RWPE2 (cell line): ENCODE measurements around the gene TRIM24.
A peak's percentile ranks its signal among the peaks of the same experiment; 100 is the strongest.
"Not testable (repeated sequence)": the region's sequence is repeated elsewhere in the genome, so short reads cannot be mapped to it uniquely, and the experiment has no call there.

ENCODE experiments used
- ATAC-seq: fragments of 200-7000 bp; cut with Tn5 transposase; 3 replicates; pipeline ENCODE4 v1.9.1; 2021; ENCODE audit warnings: low read depth
- DNase-seq: peaks from one replicate; pipeline ENCODE4 v3.0.0-alpha.2; 2020; ENCODE audit warnings: low spot score
- H3K27ac ChIP-seq: fragments of 450-650 bp; 2 replicates; pipeline ENCODE4 v1.5.1; 2017; ENCODE audit warnings: mild to moderate bottlenecking; ENCODE audit not compliant: poor library complexity, severe bottlenecking
- H3K27me3 ChIP-seq: fragments of 250-450 bp; sonication (Bioruptor Pico); 2 replicates; pipeline ENCODE4 v1.5.1; 2021; ENCODE audit warnings: mild to moderate bottlenecking, moderate library complexity; ENCODE audit not compliant: insufficient read depth, poor library complexity, severe bottlenecking
- H3K36me3 ChIP-seq: fragments of 250-450 bp; sonication (Bioruptor Pico); 2 replicates; pipeline ENCODE4 v1.5.1; 2020; ENCODE audit warnings: low read depth, mild to moderate bottlenecking, moderate library complexity
- H3K4me1 ChIP-seq: fragments of 250-450 bp; sonication (Bioruptor Pico); 2 replicates; pipeline ENCODE4 v1.5.1; 2021; ENCODE audit warnings: mild to moderate bottlenecking, moderate library complexity; ENCODE audit not compliant: insufficient read depth, poor library complexity, severe bottlenecking
- H3K4me3 ChIP-seq: fragments of 250-450 bp; sonication (Bioruptor Pico); 2 replicates; pipeline ENCODE4 v1.5.1; 2021; ENCODE audit warnings: mild to moderate bottlenecking, moderate library complexity; ENCODE audit not compliant: severe bottlenecking
- H3K9me3 ChIP-seq: fragments of 250-450 bp; sonication (Bioruptor Pico); 2 replicates; pipeline ENCODE4 v1.5.1; 2021; ENCODE audit warnings: mild to moderate bottlenecking, moderate library complexity; ENCODE audit not compliant: severe bottlenecking
- CTCF ChIP-seq: fragments of 450-650 bp; IDR thresholded peaks from one replicate; pipeline ENCODE4 v1.5.1; 2017; ENCODE audit warnings: mild to moderate bottlenecking, moderate library complexity; ENCODE audit not compliant: poor library complexity, severe bottlenecking

TRIM24 gene

DNA sequence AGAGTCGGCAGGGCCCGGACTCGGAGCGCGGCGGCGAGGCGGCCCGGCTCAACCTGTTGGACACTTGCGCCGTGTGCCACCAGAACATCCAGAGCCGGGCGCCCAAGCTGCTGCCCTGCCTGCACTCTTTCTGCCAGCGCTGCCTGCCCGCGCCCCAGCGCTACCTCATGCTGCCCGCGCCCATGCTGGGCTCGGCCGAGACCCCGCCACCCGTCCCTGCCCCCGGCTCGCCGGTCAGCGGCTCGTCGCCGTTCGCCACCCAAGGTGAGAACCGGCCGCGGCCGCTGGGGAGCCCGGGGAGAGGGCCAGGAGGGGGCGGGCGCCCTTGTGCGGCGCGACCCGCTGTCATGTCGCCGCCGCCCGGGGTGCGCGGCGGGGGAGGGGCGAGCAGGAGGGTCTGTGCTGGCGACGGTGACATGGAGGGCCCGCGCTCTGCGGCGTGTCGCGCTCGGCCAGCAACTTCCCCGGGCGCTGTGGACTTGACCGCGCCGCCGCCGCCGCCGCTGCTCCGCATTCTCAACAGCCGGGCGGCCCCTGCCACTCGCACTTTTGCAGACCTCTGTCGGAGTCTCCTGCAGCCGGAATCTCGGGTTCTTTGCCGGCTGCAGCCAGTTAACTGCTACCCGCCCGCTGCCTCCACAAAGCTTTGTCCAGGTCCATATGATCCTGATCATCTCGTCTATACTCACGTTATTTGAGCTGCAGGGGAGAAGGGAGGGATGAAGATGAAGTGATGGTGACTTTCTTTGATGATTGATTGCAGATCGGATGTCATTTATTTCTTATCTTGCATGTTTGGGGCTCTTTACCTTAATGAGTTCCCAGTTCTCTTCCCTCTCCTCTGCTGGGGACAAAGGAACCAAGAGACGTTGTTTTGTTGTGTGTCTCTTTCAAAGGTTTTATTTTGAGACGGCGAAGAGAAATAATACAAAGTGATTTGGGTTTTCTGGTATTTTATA is 869 bp downstream of the TRIM24 start:
- Histone ChIP-seq H3K36me3 (no peaks in the 10 kb centered on the region), H3K27ac (peak overlapping the region; percentile 82), H3K9me3 (no peaks in the 10 kb centered on the region), H3K4me1 (no peaks in the 10 kb centered on the region), H3K4me3 (peak overlapping the region; percentile 55), H3K27me3 (no peaks in the 10 kb centered on the region)
- ATAC-seq (peak; percentile 23), DNase-seq (no peak)
- no peak for TF ChIP-seq CTCF

- not testable (repeated sequence) for ATAC-seq, H3K4me1 ChIP-seq, H3K27me3 ChIP-seq, DNase-seq, H3K4me3 ChIP-seq, H3K27ac ChIP-seq, H3K9me3 ChIP-seq, H3K36me3 ChIP-seq
These were observed 3.2 kb downstream of the TRIM24 start for GRCh38 chr7:138463291-138463618.

DNA sequence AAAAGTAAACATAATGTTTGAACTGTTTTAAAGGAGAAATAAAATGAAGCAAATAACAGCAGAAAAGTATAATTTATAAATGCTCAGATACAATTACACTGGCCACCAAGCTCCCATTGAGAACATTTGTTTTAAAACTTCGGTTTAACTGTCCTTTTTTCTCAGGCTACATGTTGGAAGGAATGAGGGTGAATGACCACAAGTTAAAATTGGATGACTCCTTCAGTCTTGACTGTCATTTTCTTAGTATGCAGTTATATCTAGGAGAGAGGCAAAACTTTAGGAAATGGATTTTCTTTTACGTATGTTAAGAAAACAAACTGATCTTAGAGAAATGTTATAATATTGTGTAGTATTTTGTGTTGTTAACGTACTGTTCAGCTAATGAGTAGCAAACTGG is 5.0 kb downstream of the TRIM24 start:
- Histone ChIP-seq H3K27me3 (no peaks in the 10 kb centered on the region), H3K4me3 (no peak overlapping the region), H3K4me1 (no peaks in the 10 kb centered on the region), H3K36me3 (no peaks in the 10 kb centered on the region), H3K9me3 (no peaks in the 10 kb centered on the region), H3K27ac (no peak overlapping the region)
- no peak for DNase-seq
- ATAC-seq, result no peak
- no peak for TF ChIP-seq CTCF

DNA sequence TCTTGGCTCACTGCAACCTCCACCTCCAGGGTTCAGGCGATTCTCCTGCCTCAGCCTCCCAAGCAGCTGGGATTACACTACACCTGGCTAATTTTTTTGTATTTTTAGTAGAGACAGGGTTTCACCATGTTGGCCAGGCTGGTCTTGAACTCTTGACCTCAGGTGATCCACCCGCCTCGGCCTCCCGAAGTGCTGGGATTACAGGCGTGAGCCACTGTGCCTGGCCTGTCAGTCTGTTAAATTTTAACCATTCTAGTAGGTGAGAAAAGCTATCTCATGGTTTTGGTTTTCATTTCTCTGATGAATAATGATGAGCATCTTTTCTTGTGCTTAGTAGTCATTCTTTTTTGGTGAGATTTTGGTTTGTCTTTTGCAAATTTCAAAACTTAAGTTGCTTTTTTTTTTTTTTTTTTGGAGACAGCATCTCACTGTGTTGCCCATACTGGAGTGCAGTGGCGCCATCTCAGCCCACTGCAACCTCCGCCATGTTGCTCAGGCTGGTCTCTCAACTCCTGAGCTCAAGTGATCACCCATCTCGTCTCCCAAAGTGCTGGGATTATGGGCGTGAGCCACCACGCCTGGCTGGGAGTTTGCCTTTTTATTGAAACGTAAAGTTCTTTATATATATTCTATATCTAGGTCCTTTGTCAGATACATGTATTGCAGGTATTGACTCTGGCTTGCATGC is 6.2 kb downstream of the TRIM24 start:
- not testable (repeated sequence) for H3K27ac ChIP-seq, ATAC-seq

GRCh38 chr7:138468244-138469123 is 8.4 kb downstream of the TRIM24 start:
- H3K4me1 ChIP-seq, result no peaks in the 10 kb centered on the region
- DNase-seq (no peak), ATAC-seq (no peak)
- no peak overlapping the region for H3K4me3 ChIP-seq
- no peak overlapping the region for H3K27ac ChIP-seq
- no peaks in the 10 kb centered on the region for H3K36me3 ChIP-seq
- H3K27me3 ChIP-seq, result no peaks in the 10 kb centered on the region
- H3K9me3 ChIP-seq, result no peaks in the 10 kb centered on the region
- no peak for TF ChIP-seq CTCF

More for the DNA sequence above, 6.2 kb downstream of the TRIM24 start:
- H3K4me3 ChIP-seq, H3K27me3 ChIP-seq, H3K4me1 ChIP-seq, H3K36me3 ChIP-seq, H3K9me3 ChIP-seq, DNase-seq: not testable (repeated sequence)
